ENCODE results near the gene FAM78B.

The FAM78B gene

DNA sequence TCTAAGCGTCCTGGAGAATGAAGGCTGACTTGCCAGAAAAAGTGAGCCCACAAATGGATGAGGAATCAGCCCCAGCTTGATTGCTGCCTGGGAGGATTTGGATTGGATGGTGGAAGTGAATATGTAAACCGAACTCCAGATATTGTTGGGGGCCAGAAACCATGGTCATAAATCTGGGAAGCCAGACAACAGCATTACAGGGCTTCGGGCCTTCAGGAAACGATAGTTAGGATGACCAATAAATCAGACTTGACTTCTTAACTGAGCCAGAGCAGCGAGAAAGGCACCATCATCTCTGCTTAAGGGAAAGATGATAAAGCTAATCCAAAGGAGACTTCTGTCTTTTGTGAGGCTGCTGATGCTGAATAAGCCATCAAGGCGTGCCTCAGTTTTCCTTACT, 26.6 kb downstream of the FAM78B start:
- no peak for DNase-seq
- no peak overlapping the region for H3K27ac ChIP-seq
- H3K9me3 ChIP-seq: no peaks in the 10 kb centered on the region
- no peak overlapping the region for H3K4me3 ChIP-seq
- H3K4me1 ChIP-seq: no peaks in the 10 kb centered on the region
- intact Hi-C loops (cut with DNase I; ENCODE audit: low total_unique reads): no loop called here
- no peaks in the 10 kb centered on the region for H3K27me3 ChIP-seq
- TF ChIP-seq, protein P1, sequence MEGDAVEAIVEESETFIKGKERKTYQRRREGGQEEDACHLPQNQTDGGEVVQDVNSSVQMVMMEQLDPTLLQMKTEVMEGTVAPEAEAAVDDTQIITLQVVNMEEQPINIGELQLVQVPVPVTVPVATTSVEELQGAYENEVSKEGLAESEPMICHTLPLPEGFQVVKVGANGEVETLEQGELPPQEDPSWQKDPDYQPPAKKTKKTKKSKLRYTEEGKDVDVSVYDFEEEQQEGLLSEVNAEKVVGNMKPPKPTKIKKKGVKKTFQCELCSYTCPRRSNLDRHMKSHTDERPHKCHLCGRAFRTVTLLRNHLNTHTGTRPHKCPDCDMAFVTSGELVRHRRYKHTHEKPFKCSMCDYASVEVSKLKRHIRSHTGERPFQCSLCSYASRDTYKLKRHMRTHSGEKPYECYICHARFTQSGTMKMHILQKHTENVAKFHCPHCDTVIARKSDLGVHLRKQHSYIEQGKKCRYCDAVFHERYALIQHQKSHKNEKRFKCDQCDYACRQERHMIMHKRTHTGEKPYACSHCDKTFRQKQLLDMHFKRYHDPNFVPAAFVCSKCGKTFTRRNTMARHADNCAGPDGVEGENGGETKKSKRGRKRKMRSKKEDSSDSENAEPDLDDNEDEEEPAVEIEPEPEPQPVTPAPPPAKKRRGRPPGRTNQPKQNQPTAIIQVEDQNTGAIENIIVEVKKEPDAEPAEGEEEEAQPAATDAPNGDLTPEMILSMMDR (IDR thresholded peaks at IDR 0.05): no peak
- no peaks in the 10 kb centered on the region for H3K36me3 ChIP-seq

DNA sequence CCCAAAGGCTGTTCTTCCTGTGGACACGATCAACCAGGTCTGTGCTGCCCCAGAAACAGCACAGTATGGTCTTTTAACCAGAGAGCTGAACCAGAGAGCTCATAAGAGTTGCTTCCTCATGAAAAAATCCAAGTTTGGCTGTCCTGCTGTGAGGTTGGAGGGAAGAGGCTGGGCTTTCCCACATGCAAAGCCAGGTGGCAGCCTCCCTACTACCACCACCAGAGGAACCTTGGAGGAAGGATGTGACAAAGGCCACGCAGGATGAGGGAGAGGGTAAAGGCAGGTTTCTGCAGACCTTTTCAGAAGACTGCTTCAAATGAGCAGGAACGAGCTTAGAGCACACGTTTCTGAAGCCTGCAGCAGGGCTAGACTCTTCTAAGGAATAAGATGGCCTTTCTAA, 27.1 kb downstream of the FAM78B start:
- H3K4me1 ChIP-seq: no peaks in the 10 kb centered on the region
- TF ChIP-seq, protein P1 (IDR thresholded peaks at IDR 0.05): no peak
- no peaks in the 10 kb centered on the region for H3K9me3 ChIP-seq
- no peaks in the 10 kb centered on the region for H3K27me3 ChIP-seq
- intact Hi-C loops (cut with DNase I; ENCODE audit: low total_unique reads): no loop called here
- H3K27ac ChIP-seq: no peak overlapping the region
- H3K4me3 ChIP-seq: no peak overlapping the region
- no peak for DNase-seq
- H3K36me3 ChIP-seq: no peaks in the 10 kb centered on the region

DNA sequence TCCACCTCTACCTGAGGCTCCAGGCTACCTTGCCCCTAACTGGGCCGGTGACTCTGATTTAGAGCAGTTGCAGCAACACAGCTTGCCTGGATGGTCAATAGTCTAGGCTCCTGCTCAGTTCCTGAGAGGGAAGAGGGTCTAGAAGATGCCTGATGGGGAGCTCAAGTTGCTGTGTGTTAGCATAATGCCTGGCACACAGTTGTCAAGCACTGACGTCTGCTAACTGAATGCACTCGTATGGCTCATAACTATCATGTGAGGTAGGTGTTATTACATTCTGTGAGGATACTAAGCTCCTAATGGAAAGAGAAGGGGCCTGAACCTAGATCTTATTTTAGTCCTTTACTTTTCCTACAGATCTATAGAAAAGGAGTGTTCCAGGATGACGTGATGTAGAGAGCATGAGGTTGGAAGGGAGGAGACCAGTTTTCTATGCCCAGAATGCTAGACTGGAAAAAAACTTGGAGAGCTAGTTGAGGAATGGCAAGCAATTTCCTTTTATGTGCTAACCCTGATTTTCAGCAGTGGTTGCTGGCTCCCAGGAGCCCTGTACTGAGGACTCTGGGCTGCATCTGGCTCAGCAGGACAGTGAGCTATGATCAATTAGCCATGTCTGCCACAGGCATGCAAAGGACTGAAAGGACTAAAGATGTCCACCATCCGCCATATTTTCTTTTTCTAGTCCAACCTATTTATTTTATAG, 30.0 kb downstream of the FAM78B start:
- no peak for DNase-seq
- no peak overlapping the region for H3K27ac ChIP-seq
- H3K9me3 ChIP-seq: peaks cover 0 to 2% (median 0%) of the 10 kb centered on the region in 3 donors
- intact Hi-C loops (cut with DNase I; ENCODE audit: low total_unique reads): no loop called here
- no peak overlapping the region for H3K4me3 ChIP-seq
- no peaks in the 10 kb centered on the region for H3K4me1 ChIP-seq
- H3K27me3 ChIP-seq: no peaks in the 10 kb centered on the region
- no peaks in the 10 kb centered on the region for H3K36me3 ChIP-seq
- TF ChIP-seq, protein P1 (IDR thresholded peaks at IDR 0.05): no peak

DNA sequence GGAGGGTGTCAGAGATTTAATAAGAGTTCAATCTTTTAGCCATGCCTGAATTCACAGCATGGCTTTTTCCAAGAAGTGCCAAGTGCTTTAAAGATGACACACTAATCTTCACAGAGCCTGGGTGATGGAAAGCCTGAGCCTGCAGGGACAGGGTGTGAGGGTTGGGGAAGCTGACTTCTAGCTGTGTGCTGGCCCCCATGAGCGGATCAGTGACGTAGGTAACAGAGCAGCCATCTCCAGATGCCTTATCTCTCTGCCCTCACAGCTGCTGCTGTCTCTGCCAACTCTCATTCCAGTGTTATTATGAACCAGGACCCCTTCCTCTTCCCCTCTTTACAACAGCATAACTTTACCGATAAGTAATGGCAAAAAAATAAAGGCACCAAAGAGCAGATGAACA, 30.6 kb downstream of the FAM78B start:
- Histone ChIP-seq H3K4me1 (no peaks in the 10 kb centered on the region), H3K27me3 (no peaks in the 10 kb centered on the region), H3K36me3 (no peaks in the 10 kb centered on the region), H3K4me3 (no peak overlapping the region), H3K27ac (no peak overlapping the region), H3K9me3 (peaks cover 0 to 2% (median 0%) of the 10 kb centered on the region in 3 donors)
- intact Hi-C loops (cut with DNase I; ENCODE audit: low total_unique reads): no loop called here
- DNase-seq: no peak
- TF ChIP-seq, protein P1 (IDR thresholded peaks at IDR 0.05): no peak

DNA sequence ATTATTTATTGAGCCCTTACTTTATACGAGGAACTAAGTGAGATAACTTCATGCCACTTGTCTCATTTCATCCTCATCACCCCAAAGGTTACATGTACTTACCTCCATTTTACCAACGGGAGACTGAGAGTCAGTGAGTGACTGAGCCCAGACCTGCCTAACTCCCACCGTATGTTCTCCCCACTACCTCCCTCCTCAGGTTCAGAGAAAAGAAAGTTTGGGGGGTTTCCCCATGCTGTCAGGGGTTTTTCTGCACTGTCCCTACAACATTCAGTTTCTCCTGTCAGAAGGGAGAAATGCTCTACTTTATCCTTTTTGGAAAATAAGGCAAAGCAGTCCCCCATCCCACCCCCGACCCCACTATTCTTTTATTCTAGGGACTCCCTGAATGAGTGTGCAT, 32.9 kb downstream of the FAM78B start:
- no peak overlapping the region for H3K4me3 ChIP-seq
- no peaks in the 10 kb centered on the region for H3K4me1 ChIP-seq
- H3K27me3 ChIP-seq: no peaks in the 10 kb centered on the region
- no peak for DNase-seq
- intact Hi-C loops (cut with DNase I; ENCODE audit: low total_unique reads): no loop called here
- TF ChIP-seq, protein P1 (IDR thresholded peaks at IDR 0.05): no peak
- no peak overlapping the region for H3K27ac ChIP-seq
- H3K9me3 ChIP-seq: peaks cover 0 to 2% (median 0%) of the 10 kb centered on the region in 3 donors
- no peaks in the 10 kb centered on the region for H3K36me3 ChIP-seq

Data from tibial artery (tissue), 4 donors.